Ishikawa (cell line): ENCODE data around the gene GCGR.

Experiments used
- CEBPB ChIP-seq: IDR thresholded peaks from 2 replicates; pipeline ENCODE4 v1.6.1; 2012
- CREB1 ChIP-seq: IDR thresholded peaks from 2 replicates; pipeline ENCODE4 v1.6.1; 2012; ENCODE audit warnings: low read depth
- EGR1 ChIP-seq: IDR thresholded peaks from 2 replicates; pipeline ENCODE4 v1.6.1; 2012
- EP300 ChIP-seq: IDR thresholded peaks from 2 replicates; pipeline ENCODE4 v1.6.1; 2012; ENCODE audit warnings: borderline replicate concordance
- FOXM1 ChIP-seq: IDR thresholded peaks from 2 replicates; pipeline ENCODE4 v1.6.1; 2012; ENCODE audit warnings: low read depth, borderline replicate concordance
- MAX ChIP-seq: IDR thresholded peaks from 2 replicates; pipeline ENCODE4 v1.6.1; 2012
- NFIC ChIP-seq: IDR thresholded peaks from 2 replicates; pipeline ENCODE4 v1.6.1; 2012
- RAD21 ChIP-seq: IDR thresholded peaks from 2 replicates; pipeline ENCODE4 v1.6.1; 2012; ENCODE audit warnings: low read depth
- REST ChIP-seq: IDR thresholded peaks from 2 replicates; pipeline ENCODE4 v1.6.1; 2012; ENCODE audit warnings: low read depth, mild to moderate bottlenecking
- TAF1 ChIP-seq: IDR thresholded peaks from 2 replicates; pipeline ENCODE4 v1.6.1; 2012; ENCODE audit warnings: low read depth, mild to moderate bottlenecking
- TCF12 ChIP-seq: IDR thresholded peaks from 2 replicates; pipeline ENCODE4 v1.6.1; 2012; ENCODE audit warnings: low read depth
- TEAD4 ChIP-seq: IDR thresholded peaks from 2 replicates; pipeline ENCODE4 v1.6.1; 2012
- USF1 ChIP-seq: IDR thresholded peaks from 2 replicates; pipeline ENCODE4 v1.6.1; 2012
- YY1 ChIP-seq: IDR thresholded peaks from 2 replicates; pipeline ENCODE4 v1.6.1; 2012; ENCODE audit warnings: low read depth
- ZBTB7A ChIP-seq: IDR thresholded peaks from 2 replicates; pipeline ENCODE4 v1.6.1; 2012; ENCODE audit warnings: low read depth

Gene GCGR

GRCh38 chr17:81821603-81822311 lies 17.8 kb downstream of the GCGR start:
- TF ChIP-seq MAX: peak; percentile 38; the same call in 1 of the 2 replicates
- peak; percentile 45; the same call in 1 of the 2 replicates for TF ChIP-seq TCF12
- TF ChIP-seq TAF1: 0 out of 2 replicates have a peak, but pooled peaks have one; percentile 22
- peak; percentile 47 for TF ChIP-seq RAD21
- TF ChIP-seq REST: no peak
- TF ChIP-seq USF1: no peak
- 0 out of 2 replicates have a peak, but pooled peaks have one; percentile 28 for TF ChIP-seq ZBTB7A
- TF ChIP-seq NFIC: peak; percentile 58
- TF ChIP-seq CEBPB: no peak

GRCh38 chr17:81822312-81822637 lies 18.3 kb downstream of the GCGR start:
- TF ChIP-seq MAX (no peak), ZBTB7A (no peak), REST (no peak), YY1 (no peak), FOXM1 (no peak), TEAD4 (no peak), EP300 (no peak), TCF12 (no peak), EGR1 (no peak), CREB1 (no peak), TAF1 (no peak), CEBPB (no peak), NFIC (no peak), USF1 (no peak), RAD21 (no peak)

- TF ChIP-seq MAX (no peak), TEAD4 (no peak), CREB1 (no peak), NFIC (no peak), EGR1 (no peak), RAD21 (no peak), EP300 (no peak)
These were observed 19.3 kb downstream of the GCGR start for GRCh38 chr17:81822996-81823819.

- TF ChIP-seq TCF12 (no peak), YY1 (no peak), ZBTB7A (no peak), TAF1 (no peak)
These were observed 20.0 kb downstream of the GCGR start for GRCh38 chr17:81823820-81824550.

GRCh38 chr17:81824595-81824994 lies 20.6 kb downstream of the GCGR start:
- TF ChIP-seq REST (no peak), ZBTB7A (no peak)
